COLO668 (cell line): ENCODE results near the gene LY86.
"Not testable (repeated sequence)": the region's sequence is repeated elsewhere in the genome, so short reads cannot be mapped to it uniquely, and the experiment has no call there.

Experiments used
- DNase-seq: peaks from one replicate; lab custom pipeline; 2025; ENCODE audit not compliant: unreplicated experiment; lab: John Stamatoyannopoulos, UW

Gene LY86

DNA sequence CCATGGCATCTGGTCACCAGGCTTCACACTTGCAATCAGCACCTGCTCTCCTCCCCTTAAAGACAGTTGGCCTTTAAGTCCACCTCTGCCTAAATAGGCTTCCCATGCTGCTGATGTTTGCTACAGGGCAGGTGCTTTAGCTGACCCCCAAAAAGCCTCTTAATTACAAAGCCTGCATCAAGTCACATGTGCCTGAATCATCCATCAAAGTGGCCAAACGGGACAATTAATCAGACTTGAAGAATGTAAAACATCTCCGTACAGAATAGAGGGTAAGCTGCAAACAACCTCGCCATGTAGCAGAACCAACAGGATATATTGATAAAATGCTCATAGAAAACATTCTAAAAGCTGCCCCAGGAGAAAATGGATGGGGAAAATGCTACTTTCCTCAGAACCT is 7.4 kb downstream of the LY86 start:
- no peak for DNase-seq

DNA sequence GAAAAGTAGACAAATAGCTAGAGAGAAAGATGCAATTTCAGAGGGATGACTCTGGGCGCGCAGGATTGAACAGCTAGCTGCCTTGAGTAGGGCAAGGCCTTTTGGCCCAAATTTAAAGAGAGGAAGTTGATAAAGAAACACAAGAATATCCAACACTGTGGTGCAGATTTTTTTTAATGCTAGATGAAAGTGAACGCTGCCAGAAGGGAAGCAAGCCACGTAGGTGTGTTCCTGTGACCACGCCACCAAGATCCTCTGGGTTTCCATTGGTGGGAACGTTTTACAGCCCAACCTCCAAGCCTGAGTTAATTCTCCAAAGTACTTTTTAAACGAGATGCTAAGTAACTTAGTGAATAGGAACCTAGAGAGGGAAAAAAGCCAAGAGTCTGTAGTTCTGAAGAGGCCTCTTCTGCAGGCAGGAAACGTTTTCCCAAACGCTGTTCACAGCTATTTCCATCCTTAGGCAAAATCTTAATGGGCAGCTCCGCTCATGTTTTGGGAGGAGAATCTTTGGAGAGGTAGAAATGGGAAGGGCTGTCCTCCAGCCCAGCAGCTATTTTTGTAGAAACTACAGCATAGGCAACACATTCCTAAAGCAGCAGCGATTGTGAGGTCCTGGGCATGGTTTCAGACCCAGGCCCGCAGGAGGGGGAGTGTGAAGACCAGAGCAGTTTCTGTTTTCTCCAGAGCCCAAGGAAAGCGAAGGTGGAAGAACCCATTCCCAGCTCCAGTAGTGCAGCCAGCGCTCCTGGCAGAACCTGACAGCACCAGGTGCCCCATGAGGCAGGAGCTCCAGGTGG is 8.2 kb downstream of the LY86 start:
- DNase-seq, result no peak

DNA sequence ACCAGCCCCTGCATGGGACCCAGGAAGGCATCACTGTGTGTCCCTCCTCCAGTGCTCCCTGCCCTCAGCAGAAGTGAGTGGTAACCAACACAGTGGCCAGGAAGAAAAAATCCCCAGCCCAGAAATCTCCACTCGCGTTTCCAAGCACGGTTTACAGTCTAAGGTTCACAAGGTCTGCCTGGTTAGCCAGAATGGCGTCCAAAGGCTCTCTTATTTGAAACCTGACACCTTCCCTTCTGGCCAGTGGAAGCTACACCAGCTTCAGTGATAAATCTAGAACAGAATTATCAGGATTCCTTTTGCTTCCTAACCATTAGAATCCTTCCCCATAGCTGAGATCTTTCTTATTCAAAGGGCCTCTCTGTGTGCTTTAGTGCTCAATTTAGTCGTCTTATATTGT is 9.2 kb downstream of the LY86 start:
- DNase-seq, result no peak

DNA sequence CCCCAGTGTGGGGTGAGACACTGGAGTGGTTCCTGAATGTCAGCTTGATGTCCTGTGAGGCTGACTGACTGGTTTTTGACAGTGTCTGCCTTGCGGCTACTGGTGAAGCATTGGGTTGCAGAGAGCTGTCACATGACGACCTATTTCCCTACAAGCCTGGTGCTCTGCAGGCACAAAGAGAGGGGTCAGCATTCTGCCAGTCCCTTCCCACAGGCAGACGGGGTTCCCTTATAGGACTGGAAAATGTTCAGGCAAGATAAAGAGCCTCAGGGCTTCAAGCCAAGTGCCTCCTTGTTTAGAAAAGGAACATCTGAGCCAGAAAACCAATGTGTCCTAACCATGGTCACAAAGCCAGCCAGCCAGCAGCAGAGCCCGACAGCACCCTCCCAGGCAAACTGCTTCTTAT is 11.0 kb downstream of the LY86 start:
- DNase-seq, result no peak

DNA sequence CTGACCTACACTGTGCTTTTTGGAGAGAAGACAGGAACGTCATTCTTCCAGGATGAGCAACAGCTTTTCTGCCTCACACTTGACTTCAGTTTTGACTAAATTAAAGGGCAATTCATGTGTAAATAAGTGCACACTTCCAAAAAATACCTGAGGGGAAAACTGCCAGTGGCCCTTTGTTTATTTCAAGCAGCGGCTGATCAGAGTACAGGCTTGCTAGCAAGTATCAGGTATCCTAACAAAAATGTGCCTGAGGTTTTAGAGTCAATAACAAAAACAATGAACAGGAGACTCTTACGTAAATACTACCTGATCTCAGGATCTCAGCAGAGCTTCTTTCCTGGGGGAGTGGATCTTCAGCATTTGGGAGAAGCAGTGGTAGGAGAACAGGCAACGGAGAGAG is 12.4 kb downstream of the LY86 start:
- DNase-seq, result no peak

DNA sequence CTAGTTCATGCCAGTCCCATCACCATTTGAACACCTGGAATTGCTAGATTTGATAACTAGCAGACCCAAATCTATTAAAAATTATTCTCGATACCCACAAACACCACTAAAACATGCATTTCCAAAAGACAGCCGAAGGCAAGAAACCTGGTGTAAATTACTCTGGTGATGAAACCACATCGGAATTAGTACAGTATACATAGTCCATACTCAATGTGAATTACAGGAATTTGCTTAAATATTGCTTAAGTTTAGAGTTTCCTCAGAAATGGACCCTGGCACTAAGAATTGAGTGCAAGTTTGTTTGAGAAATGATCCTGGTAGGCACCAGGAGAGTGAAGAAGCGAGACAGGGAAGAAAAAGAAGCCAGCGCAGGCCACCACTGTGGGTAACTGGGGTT is 13.7 kb downstream of the LY86 start:
- no peak for DNase-seq

DNA sequence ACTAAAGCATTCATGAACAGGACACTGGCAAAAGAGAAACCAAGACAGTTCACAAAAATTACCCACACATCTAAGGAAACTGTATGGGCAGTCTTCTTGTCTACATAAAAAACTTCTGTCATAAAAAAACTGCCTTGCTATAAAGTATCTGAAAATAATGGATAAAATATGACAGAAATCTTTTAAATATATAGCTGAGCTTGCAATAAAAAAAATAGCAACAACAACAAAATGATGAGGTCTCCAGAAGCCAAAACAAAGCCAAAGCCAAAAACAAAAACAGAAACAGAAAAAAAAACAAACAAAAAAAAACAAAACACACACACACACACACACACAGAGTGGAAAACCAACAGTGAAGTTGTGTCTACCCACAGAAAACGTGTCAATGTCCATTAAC is 14.8 kb downstream of the LY86 start:
- no peak for DNase-seq

DNA sequence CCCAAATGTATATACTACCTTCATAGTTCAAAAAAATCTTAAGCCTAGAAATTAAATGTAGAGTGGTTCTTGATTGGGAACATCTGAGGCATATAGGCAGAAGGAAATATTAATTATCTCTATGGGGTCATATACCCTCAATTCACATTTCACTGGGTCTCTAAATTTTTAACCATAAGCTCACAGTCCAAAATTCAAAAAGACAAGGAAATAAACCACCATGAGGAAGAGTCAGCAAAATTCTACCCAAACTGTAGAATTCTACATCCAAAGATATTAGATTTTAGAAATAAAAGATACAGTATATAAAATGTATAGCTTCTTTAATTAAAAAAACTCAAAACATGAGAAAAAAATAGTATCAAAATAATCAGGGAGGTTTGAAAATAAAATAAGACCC is 15.5 kb downstream of the LY86 start:
- DNase-seq, result no peak

DNA sequence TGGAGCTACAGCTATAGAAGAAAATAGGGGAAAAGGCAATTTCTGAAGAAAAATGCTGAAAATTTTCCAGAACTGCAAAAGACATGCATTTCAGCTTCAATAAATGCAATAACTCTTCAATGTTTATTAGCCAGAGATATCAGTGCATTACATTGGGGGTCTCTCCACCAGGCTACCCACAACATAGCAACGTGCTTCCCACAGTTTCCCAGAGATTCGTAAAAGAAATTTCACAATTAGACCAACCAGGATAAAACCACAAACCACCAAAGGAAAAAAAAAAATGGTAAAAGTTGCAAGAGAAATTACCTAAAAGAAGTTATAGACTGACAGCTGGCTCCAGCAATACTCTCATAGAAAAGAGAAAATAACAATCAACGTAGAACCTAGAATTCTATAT is 16.0 kb downstream of the LY86 start:
- DNase-seq, result no peak

DNA sequence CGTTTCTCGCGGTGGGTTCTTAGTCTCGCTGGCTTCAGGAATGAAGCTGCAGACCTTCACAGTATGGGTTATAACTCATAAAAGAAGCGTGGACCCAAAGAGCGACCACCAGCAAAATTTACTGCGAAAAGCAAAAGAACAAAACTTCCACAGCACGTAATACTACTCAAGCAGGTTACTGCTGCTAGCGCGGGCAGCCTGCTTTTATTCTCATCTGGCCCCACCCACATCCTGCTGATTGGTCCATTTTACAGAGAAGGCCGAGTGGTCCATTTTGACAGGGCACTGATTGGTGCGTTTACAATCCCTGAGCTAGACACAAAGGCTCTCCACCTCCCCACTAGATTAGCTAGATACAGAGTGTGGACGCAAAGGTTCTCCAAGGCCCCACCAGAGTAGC is 17.4 kb downstream of the LY86 start:
- no peak for DNase-seq

DNA sequence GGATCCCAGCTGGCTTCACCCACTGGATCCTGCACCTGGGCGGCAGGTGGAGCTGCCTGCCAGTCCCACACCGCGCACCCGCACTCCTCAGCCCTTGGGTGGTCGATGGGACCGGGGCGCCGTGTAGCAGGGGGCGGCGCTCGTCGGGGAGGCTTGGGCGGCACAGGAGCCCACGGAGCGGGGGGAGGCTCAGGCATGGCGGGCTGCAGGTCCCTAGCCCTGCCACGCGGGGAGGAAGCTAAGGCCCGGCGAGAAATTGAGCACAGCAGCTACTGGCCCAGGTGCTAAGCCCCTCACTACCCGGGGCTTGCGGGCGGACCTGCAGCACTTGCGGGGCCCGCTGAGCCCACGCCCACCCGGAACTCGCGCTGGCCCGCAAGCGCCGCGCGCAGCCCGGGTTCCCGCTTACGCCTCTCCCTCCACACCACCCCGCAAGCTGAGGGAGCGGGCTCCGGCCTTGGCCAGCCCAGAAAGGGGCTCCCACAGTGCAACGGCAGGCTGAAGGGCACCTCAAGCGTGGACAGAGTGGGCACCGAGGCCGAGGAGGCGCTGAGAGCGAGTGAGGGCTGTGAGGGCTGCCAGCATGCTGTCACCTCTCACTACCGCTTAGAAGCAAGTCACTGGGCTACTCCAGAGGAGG is 18.0 kb downstream of the LY86 start:
- not testable (repeated sequence) for DNase-seq

DNA sequence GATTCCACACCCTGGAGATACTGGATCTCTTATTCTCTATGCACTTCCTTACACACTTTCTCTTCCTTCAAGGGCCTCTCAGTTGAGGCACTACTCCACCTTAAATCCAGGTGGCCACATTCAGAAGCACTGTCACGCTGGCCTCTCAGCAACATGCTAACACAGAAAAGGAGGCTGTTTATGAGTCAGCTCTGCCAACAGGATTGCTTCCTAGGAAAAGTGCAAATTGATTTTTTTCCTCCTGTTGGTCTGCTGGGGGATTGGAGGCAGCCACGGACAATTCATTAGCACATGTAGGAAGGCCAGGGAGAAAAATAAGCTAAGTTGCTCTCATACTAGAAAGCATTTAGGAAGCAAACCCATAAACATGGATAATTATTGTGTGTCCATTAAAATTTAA is 20.9 kb downstream of the LY86 start:
- no peak for DNase-seq

DNA sequence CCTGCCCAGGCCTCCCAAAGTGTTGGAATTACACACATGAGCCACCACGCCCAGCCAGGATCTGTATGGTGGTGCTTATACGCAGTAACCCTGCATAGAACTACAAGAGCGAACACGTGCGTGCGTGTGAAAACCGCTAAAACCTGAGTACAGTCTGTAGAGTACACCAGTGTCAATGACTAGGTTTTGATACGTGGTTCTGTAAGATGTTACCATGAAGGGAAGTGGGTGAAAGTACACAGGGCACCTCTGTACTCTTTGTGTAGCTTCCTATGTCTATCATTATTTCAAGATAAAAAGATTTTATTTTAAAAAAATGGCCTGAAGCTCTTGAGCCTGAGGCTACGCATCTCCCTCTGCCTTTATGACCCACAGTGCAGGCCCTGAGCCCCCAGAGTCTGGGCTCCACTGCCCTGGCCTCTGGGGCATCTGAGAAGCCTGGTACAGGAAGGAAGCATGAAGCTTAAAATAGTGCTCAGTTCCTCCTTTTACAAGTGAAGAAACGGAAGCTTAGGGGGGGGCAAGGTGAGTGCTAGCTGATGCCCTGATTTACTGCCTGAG is 21.6 kb downstream of the LY86 start:
- DNase-seq, result no peak

DNA sequence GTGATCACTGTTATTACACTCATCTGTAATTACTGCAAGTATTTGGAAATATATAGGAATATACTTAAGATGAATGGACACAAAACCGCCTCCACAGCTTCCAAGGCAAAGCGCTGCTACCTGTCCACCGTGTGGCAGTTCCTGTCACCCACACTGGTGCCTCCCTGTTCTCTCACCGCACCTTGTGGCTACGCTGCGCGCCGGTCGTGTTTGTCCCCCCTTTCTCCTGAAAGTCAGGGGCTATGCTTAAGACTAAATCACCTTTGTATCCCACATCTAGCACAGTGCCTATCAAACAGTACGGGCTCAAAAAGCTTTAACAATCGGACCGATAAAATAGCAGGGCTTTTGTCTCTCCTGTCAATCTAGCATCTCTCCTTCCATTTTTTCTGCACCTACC is 23.0 kb downstream of the LY86 start:
- no peak for DNase-seq

DNA sequence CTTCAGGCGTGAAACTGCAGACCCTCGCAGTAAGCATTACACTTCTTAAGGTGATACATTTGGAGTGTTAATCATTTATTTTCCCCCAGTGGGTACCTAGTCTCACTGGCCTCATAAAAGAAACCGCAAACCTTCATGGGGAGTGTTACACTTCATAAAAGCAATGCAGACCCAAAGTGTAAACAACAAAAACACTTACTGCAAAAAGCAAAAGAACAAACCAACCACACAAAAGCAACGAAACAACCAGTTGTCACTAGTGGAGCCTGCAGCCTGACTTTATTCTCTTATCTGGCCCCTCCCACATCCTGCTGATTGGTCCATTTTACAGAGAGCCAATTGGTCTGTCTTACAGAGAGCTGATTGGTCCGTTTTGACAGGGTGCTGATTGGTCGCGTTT is 23.8 kb downstream of the LY86 start:
- no peak for DNase-seq

DNA sequence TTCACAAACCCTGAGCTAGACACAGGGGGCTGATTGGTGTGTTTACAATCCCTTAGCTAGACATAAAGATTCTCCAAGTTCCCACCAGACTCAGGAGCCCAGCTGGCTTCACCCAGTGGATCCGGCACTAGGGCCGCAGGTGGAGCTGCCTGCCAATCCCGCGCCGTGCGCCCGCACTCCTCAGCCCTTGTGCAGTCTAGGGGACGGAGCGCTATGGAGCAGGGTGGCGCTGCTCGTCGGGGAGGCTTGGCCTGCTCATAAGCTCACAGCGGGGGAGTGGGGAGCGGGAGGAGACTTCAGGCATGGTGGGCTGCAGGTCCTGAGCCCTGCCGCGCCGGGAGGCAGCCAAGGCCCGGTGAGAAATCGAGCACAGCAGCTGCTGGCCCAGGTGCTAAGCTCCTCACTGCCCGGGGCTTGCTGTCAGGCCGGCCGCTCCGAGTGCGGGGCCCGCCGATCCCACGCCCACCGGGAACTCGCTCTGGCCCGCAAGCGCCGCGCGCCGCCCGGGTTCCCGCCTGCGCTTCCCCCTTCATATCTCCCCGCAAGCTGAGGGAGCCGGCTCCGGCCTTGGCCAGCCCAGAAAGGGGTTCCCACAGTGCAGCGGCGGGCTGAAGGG is 24.7 kb downstream of the LY86 start:
- DNase-seq, result not testable (repeated sequence)

DNA sequence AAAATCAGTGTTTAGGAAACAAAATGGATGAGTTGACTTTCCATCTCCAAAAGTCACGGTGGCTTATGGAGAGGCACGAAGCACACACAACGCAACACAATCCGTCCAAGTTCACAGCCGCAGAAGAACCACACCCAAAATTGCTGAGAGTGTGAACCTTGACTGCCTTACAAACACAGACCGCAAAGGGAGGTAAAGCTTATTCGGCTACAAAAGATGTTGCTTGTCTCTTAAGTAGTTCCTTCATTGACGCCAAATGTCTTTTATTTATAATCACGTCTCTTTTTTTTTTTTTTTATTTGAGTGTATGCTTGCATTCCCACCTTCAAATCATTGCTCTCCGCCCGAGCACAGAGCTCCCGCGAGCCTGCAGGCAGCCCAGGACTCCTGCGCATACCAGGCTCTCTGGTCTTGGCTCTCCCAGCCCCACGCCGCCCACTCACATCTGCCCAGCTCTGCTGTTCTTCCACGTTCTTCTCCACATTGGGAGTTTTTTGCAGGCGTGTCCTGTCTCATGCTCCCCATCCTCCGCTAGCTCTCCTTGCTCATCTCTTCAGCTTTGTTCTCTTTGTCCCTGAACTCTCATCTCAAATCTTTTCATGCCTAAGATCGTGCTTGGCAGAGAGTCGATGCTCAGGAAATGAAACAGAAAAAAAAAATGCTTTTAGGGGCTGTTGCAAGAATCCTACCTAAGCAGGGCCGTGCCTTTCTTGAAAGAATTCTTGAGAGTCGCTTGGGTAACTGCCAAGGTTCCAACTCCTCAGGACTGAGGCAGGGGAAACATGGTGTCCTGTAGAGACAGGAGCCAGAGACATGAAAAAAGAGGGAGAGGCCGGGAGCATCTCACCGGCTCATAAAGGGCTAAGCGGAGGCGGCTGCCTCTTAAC is 25.8 kb downstream of the LY86 start:
- DNase-seq, result no peak

DNA sequence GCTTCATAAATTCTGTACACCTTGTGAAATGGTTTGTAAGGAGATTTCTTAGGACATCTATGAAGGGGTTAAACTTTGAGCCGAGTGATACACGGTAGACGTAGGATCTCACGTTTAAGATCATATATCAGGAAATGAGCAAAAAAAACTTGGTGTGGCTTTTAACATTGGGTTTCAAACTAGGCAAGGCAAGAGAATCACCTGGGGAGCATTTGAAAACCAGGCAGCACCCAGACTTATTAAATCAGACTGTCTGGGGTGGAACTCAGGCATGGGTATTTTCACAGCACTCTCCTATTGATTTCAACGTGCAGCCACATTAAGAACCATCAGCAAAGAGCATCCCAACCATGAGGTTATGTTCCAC is 26.4 kb downstream of the LY86 start:
- DNase-seq, result no peak

DNA sequence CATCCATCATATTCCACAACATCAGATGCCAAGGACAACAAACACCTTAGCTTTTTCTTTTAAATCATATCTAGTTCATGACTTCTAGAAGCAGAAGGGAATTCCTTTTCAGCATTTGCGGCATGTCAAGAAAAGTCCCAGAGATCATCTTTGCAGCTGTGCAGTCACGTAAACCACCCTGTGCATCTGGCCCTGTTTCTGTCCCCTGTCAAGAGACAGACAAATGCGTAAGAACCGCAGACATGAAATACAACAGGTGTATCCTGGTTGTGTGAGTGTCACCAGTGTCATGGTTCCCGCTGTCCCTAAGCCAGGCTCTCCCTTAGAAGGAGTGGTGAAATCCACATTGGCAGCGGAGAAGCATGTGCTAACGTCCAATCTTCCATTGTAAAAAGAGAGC is 28.1 kb downstream of the LY86 start:
- no peak for DNase-seq

DNA sequence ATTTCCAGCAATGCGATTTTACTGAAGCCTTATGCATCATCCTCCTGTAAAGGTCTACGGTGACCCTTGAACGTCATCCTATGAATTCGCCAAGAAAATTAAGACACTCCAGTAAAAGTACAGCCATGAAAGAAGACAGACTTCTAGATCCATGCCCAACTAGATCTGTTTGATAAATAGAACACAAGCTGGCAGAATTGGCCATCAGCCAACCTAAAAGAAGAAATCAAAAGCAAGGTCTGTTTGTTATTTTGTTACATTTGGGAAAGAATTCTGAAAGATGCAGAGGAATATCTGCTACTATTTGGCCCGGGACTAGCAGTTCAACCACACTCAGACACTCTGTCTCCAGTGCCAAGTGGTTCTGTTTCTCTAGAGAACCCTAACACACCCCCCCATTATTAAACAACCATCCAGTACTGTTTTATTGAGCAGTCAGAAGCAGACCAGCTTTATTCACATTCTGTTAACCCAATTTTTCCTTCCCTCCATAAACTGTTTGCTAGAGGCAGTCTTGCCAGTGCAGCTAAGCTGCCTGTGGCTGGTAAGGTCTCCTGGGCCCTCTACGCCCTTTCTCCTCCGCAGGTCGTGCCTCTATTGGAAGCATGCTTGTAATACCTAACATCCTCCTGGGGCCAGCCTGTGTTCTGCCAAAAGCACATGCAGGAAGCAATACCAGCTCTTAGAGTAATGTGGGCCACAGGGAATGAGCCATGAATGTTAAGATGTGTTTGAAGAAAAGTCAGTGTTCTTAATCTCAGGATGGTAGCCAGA is 30.7 kb downstream of the LY86 start:
- DNase-seq, result no peak
